ACHN (cell line): ENCODE results near the gene TLK2.

Experiments
- DNase-seq: peaks from one replicate; pipeline ENCODE4 v3.0.0-alpha.2; 2015
- in situ Hi-C: cut with HindIII; loops from 2 replicates; pipeline ENCODE4 v1.10.0; 2017; ENCODE audit warnings: low sequenced_read_pairs, low pct_ligation_motif_present, low pct_unique_long_range_greater_than_20kb

The TLK2 gene

GRCh38 chr17:62616993-62617893 lies 138.6 kb downstream of the TLK2 start:
- in situ Hi-C loops, result no loop called here
- no peak for DNase-seq

- in situ Hi-C loops, result no loop called here
- DNase-seq, result no peak
These were observed 139.4 kb downstream of the TLK2 start for GRCh38 chr17:62617894-62618472.

DNA sequence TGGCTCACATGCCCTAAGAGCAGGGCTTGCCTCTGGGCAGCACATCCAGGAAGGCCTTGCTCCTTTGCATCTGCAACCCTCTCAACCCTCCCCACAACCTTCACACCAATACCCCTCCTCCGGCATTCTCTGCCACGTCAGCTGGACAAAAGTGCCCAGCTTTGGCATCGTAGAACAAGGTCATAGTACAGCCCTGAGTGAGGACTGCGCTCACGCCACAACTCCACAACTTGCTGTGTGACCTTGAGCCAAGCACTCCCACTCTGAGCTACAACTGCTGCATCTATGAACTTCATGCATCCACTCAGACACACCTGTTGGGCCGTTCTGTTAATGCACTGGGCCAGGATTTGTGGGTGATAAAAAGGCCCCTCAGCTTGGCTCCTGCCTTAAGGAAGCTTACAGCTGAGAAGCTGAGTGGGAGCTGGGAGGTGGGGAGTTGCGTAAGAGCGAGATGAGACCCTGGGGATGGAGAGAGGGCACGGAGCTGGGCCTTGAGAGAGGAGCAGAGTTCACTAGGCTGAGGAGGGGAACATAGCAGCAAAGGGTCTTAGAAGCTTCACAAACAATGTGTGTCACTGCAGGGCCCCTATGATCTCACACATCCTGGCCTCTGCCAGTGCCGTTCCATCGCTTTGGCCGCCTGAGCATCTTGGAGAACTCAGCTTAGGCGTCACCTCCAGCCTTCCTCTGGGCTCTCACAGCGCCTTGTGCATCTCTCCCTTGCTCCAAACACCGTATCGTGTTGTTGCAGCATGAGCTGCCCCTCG lies 140.2 kb downstream of the TLK2 start:
- in situ Hi-C loops, result no loop called here
- DNase-seq, result no peak

DNA sequence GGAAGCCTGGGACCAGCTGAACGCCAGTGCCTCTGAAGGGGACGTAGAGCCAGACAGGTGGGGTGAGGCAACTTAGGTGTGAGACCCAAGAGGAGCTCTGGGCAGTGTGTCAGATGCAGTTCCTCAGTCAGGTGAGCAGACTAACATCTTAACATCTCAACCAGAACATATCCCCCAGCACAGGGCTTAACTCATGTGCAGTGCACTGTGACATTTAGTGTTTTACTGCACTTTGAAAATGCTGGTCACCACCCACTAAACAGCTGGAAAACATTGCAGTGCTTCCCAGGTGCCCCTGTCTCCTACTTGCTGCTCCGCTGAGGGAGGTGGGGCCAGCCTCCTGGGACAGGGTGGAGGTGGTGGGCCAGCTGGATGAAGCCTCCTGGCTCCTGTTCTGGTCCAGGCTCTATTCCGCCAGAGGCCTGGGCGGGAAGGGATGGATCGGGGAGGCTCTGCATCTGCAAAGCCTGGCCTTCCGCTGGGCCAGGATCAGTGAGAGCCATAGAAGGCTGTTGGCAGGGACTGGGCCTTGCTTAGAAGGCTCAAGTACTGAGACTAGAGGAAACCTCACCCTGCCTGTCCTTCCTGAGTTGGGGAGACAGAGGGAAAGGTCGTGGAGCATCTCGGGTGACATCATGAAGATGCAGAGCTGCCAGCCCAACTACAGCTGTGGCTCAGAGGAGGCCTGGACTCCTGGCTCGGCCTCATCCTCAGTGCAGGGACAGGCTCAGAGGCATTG lies 141.0 kb downstream of the TLK2 start:
- no peak for DNase-seq
- in situ Hi-C loops, result no loop called here

DNA sequence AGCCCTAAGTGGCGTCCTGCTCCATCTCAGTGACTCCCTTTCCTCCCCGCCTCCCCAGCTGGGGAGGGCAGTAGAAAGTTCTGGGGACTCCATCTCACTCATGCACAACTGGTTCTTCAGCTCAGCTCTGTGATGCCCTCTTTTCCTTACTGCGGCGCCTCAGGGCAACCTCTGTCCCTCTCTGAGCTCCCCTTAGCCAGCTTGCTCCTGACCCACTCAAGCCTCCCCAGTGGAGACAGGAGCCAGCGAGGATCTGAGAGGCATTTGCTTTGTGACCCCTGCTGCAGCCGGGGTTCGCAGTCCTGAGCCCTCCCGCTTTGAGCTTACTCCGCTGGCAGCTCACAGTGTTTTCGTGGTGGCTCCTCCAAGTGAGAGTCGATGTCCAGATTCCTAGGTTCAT lies 142.6 kb downstream of the TLK2 start:
- DNase-seq, result no peak
- in situ Hi-C loops, result no loop called here

- in situ Hi-C loops, result no loop called here
- DNase-seq, result no peak
These were observed 146.7 kb downstream of the TLK2 start for GRCh38 chr17:62625184-62625869.

DNA sequence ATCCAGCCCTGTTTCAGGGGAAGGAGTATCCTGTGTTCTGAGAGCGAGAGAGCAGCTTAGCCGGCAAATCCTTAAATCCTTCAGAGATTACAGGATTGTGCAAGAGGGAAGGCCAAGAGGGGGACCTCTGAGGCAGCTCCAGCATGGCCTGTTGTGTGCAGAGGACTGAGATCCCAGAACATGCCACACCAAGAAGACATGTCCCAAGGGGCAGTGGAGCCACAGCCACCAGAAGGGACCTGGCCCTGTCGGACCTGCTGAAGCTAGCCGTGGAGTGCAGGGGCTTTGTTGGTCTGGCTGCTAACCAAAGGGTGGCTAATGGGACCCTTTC lies 147.2 kb downstream of the TLK2 start:
- in situ Hi-C loops, result no loop called here
- no peak for DNase-seq

- peak; percentile 54 for DNase-seq
- in situ Hi-C loops, result no loop called here
These were observed 148.1 kb downstream of the TLK2 start for GRCh38 chr17:62626719-62627218.

GRCh38 chr17:62627219-62627903 lies 148.7 kb downstream of the TLK2 start, which contains the start of gene MRC2:
Gene MRC2 (plus strand): TSS chr17:62627670. CDS start chr17:62627803, 133 bp downstream.
- in situ Hi-C loops, result no loop called here
- DNase-seq, result peak; percentile 78

GRCh38 chr17:62627904-62628633 lies 149.4 kb downstream of the TLK2 start:
- peak; percentile 43 for DNase-seq
- in situ Hi-C loops, result no loop called here

DNA sequence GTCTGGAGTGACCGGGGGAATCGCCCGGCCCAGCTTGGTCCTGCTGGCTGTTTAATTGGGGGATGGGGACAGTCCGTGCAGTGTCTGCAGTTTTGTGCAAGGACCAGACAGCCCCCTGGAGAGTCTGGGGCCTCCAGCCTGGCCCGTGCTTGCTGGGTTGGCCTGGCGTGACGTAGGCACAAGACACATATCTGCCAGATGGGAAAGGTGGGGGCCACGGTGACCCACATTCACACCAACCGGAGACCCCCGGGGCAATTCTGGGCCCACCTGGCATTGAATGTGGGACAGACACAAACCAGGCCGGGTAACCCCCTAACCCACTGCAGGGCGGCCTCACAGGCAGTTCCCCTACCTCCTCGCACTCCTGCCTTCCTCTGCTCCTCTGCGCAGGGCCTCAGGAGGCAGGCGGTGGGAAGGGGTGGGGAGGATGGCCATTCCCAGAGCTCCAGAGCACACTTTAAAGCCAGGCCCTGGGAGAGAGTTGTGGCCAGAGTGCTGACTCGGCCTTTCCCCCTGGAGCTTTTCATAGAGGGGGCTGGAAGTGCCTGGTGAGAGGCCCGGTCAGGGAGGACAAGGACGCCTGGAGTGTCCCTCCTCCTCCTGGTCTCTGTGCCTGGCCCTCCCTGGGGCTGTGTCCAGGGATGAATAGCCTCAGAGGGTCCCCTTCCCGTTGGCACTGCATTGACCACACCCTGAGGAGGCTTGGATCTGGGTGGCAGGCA lies 150.4 kb downstream of the TLK2 start:
- in situ Hi-C loops, result no loop called here
- no peak for DNase-seq

GRCh38 chr17:62629556-62630364 lies 151.1 kb downstream of the TLK2 start:
- DNase-seq, result no peak
- in situ Hi-C loops, result no loop called here

- DNase-seq, result no peak
- in situ Hi-C loops, result no loop called here
These were observed 151.9 kb downstream of the TLK2 start for GRCh38 chr17:62630365-62631085.

DNA sequence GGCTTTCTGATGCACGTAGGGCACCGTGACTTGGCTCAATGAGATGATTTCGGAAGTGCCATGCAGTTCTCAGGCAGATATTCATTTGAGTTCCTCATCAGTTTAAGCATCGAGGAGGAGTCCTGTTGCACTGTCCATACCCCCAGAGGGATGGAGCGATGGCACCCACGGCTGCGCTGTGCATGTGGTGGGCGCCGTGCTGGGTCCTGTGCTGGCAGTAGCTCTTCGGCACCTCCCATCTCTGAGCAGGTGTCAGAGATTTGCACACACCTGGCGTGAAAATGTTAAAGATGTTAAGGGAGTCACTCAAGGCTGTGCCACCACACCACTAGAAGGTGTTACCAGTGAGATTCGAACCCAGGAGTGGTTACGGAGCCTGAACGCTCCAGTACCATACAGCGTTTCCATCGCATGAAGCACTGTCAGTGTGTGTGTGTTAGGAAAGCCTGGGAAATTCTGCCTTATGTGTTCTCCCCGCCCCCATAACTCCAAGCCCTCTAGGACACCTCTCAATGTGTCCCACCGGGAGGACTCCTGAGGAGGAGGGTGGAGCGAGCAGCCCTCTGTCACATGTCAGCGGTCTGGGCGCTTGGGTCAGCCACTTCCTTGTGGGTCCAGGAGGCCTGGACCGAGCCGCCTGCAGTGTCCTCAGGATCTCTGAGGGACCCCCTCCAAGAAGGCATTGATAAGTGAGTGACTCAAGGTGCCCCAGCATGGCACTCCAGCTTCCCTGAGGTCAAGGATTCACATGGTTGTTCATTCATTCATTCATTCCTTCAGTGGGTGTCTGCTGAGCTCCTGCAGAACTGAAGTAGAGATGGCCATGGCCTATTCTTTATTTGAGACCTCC lies 152.7 kb downstream of the TLK2 start:
- in situ Hi-C loops, result no loop called here
- no peak for DNase-seq
